ENCODE results near the gene PPA1. TPM values are rescaled to one million over a fixed set of nuclear protein-coding genes. Genes with fewer than 3 reads are reported as not detected.

The PPA1 gene
- total RNA-seq, 1 experiment from 2014 or later = 351 TPM

DNA sequence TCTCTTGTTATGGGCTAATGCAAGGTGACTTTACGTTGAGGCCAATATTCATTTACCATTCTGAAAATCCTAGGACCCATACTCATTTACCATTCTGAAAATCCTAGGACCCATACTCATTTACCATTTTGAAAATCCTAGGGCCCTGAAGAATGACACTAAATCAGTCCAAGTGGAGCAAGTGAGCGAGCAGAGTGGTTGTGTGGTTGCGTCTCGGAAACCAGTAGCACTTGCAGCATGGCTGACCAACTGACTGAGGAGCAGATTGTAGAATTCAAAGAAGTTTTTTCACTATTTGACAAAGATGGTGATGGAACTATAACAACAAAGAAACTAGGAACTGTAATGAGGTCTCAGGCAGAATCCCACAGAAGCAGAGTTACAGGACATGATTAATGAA lies 69.8 kb downstream of the PPA1 start:
- Histone ChIP-seq H3K4me1 (ENCODE audit: insufficient read depth, low read length, poor library complexity, severe bottlenecking) (peaks cover 10% of the 10 kb centered on the region), H3K9me3 (ENCODE audit: low read depth, low read length, poor library complexity, severe bottlenecking) (no peaks in the 10 kb centered on the region), H3K27ac (ENCODE audit: low read depth, low read length, poor library complexity, severe bottlenecking) (no peak overlapping the region), H3K4me3 (ENCODE audit: low read depth, low read length, poor library complexity, severe bottlenecking) (no peak overlapping the region), H3K27me3 (replicated peaks; ENCODE audit: insufficient read depth, low read depth, low read length, poor library complexity) (no peaks in the 10 kb centered on the region), H3K36me3 (ENCODE audit: insufficient read depth, low read length, poor library complexity, severe bottlenecking) (peaks cover 49% of the 10 kb centered on the region)
- ChIA-PET CTCF (interaction anchor here (0.6 kb wide), 1 partner anchor 13 kb away, joined by 5 read pairs; no protein-coding TSS in a partner anchor), POLR2A (ENCODE audit: low non-redundant PET) (no interaction called here)
- TF ChIP-seq, protein P1, sequence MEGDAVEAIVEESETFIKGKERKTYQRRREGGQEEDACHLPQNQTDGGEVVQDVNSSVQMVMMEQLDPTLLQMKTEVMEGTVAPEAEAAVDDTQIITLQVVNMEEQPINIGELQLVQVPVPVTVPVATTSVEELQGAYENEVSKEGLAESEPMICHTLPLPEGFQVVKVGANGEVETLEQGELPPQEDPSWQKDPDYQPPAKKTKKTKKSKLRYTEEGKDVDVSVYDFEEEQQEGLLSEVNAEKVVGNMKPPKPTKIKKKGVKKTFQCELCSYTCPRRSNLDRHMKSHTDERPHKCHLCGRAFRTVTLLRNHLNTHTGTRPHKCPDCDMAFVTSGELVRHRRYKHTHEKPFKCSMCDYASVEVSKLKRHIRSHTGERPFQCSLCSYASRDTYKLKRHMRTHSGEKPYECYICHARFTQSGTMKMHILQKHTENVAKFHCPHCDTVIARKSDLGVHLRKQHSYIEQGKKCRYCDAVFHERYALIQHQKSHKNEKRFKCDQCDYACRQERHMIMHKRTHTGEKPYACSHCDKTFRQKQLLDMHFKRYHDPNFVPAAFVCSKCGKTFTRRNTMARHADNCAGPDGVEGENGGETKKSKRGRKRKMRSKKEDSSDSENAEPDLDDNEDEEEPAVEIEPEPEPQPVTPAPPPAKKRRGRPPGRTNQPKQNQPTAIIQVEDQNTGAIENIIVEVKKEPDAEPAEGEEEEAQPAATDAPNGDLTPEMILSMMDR (conservative IDR thresholded peaks at IDR 0.05; ENCODE audit: low read depth, low read length) = no peak
- no peak for TF ChIP-seq EZH2 (IDR thresholded peaks at IDR 0.05; ENCODE audit: borderline replicate concordance, low read depth, low read length, poor library complexity, severe bottlenecking)
- no TSS peak for BruUV-seq (replicated peaks)
- intact Hi-C loops (cut with micrococcal nuclease; ENCODE audit: unreplicated experiment) = no loop called here
- DNase-seq (ENCODE audit: low spot score) = no peak

DNA sequence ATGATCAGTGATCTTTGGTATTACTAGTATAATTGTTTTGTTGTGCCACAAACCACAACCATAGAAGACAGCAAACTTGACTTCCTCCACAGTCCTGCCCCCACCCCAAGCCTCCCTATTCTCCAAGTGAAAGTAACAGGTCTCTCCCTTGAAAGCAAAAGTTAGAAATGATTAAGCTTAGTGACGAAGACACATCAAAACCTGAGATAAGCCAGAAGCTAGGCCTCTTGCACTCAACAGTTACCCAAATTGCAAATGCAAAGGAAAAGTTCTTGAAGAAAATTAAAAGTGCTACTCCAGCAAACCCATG lies 70.4 kb downstream of the PPA1 start:
- no peak overlapping the region for H3K4me3 ChIP-seq (ENCODE audit: low read depth, low read length, poor library complexity, severe bottlenecking)
- TF ChIP-seq EZH2 (IDR thresholded peaks at IDR 0.05; ENCODE audit: borderline replicate concordance, low read depth, low read length, poor library complexity, severe bottlenecking) = no peak
- TF ChIP-seq, protein P1 (conservative IDR thresholded peaks at IDR 0.05; ENCODE audit: low read depth, low read length) = no peak
- intact Hi-C loops (cut with micrococcal nuclease; ENCODE audit: unreplicated experiment) = no loop called here
- POLR2A ChIA-PET (ENCODE audit: low non-redundant PET) = no interaction called here
- no peak for DNase-seq (ENCODE audit: low spot score)
- CTCF ChIA-PET = interaction anchor here (0.6 kb wide), 1 partner anchor 12 kb away, joined by 5 read pairs; no protein-coding TSS in a partner anchor
- no TSS peak for BruUV-seq (replicated peaks)
- H3K27me3 ChIP-seq (replicated peaks; ENCODE audit: insufficient read depth, low read depth, low read length, poor library complexity) = no peaks in the 10 kb centered on the region
- H3K27ac ChIP-seq (ENCODE audit: low read depth, low read length, poor library complexity, severe bottlenecking) = peak overlapping the region; percentile 29
- H3K36me3 ChIP-seq (ENCODE audit: insufficient read depth, low read length, poor library complexity, severe bottlenecking) = peaks cover 51% of the 10 kb centered on the region
- H3K4me1 ChIP-seq (ENCODE audit: insufficient read depth, low read length, poor library complexity, severe bottlenecking) = peaks cover 7% of the 10 kb centered on the region
- H3K9me3 ChIP-seq (ENCODE audit: low read depth, low read length, poor library complexity, severe bottlenecking) = no peaks in the 10 kb centered on the region

DNA sequence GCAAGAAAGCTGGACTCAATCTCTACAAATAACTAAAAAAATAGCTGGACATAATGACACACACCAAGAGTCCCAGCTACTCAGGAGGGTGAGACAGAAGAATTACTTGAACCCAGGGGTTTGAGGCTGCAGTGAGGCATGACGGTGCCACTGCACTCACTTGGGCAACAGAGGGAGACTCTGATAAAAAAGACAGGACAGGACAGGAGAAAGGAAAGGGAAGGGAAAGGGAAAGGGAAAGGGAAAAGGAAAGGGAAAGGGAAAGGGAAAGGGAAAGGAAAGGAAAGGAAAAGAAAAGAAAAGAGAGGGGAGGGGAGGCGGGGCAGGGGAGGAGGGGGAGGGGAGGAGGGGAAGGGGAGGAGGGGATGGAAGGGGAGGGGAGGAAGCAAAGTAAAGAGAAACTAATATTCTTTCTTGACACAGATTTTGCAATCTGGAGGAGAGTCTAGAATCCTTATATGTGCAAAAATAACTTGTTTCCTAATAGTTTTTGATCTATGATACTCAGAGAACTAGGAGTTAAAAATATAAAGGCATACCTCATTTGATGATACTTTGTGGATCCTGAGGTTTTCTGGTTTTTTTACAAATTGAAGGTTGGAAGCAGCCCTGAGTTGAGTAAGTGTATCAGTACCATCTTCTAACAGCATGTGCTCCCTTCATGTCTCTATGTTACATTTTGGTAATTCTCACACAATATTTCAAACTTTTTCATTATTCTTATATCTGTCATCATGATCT lies 70.9 kb downstream of the PPA1 start:
- intact Hi-C loops (cut with micrococcal nuclease; ENCODE audit: unreplicated experiment) = no loop called here
- H3K36me3 ChIP-seq (ENCODE audit: insufficient read depth, low read length, poor library complexity, severe bottlenecking) = peaks cover 53% of the 10 kb centered on the region
- peaks cover 4% of the 10 kb centered on the region for H3K4me1 ChIP-seq (ENCODE audit: insufficient read depth, low read length, poor library complexity, severe bottlenecking)
- TF ChIP-seq, protein P1 (conservative IDR thresholded peaks at IDR 0.05; ENCODE audit: low read depth, low read length) = no peak
- TF ChIP-seq EZH2 (IDR thresholded peaks at IDR 0.05; ENCODE audit: borderline replicate concordance, low read depth, low read length, poor library complexity, severe bottlenecking) = no peak
- ChIA-PET POLR2A (ENCODE audit: low non-redundant PET) (no interaction called here), CTCF (no interaction called here)
- H3K27ac ChIP-seq (ENCODE audit: low read depth, low read length, poor library complexity, severe bottlenecking) = peak overlapping the region; percentile 29
- no peaks in the 10 kb centered on the region for H3K9me3 ChIP-seq (ENCODE audit: low read depth, low read length, poor library complexity, severe bottlenecking)
- no peak overlapping the region for H3K4me3 ChIP-seq (ENCODE audit: low read depth, low read length, poor library complexity, severe bottlenecking)
- no peak for DNase-seq (ENCODE audit: low spot score)
- H3K27me3 ChIP-seq (replicated peaks; ENCODE audit: insufficient read depth, low read depth, low read length, poor library complexity) = no peaks in the 10 kb centered on the region
- BruUV-seq (replicated peaks) = no TSS peak

All from A673 (cell line).